Lung (tissue), 12 donors: ENCODE results near the gene DGKA. TPM values are rescaled to one million over a fixed set of nuclear protein-coding genes. Genes with fewer than 3 reads are reported as not detected.

Experiments used
- ATAC-seq: fragments of 200-7000 bp; cut with Tn5 transposase; one replicate; pipeline ENCODE4 v1.9.1; 2020; ENCODE audit warnings: moderate number of reproducible peaks; ENCODE audit not compliant: insufficient read depth, low FRiP score
- DNase-seq, 3 donors: peaks; one replicate each; pipeline ENCODE4 v3.0.0-alpha.2; 2013 to 2017
- H3K27ac ChIP-seq, 2 donors: one replicate each; pipeline ENCODE4 v1.5.1; 2013; ENCODE audit warnings: mild to moderate bottlenecking in 2 of 2, moderate library complexity in 2 of 2, control low read depth in 1 of 2, inconsistent platforms in 1 of 2, low read depth in 1 of 2, low read length in 1 of 2
- H3K27me3 ChIP-seq, 3 donors: one replicate each; pipeline ENCODE4 v1.5.1; 2013; ENCODE audit warnings: low read length in 2 of 3; ENCODE audit not compliant: control insufficient read depth in 3 of 3, insufficient read depth in 3 of 3
- H3K36me3 ChIP-seq, 4 donors: one replicate each; pipeline ENCODE4 v1.5.1; 2013; ENCODE audit warnings: low read length in 4 of 4, mild to moderate bottlenecking in 1 of 4, moderate library complexity in 1 of 4; ENCODE audit not compliant: control insufficient read depth in 4 of 4, insufficient read depth in 4 of 4
- H3K4me1 ChIP-seq, 5 donors: one replicate each; pipeline ENCODE4 v1.5.1; 2013; ENCODE audit warnings: low read length in 5 of 5, mild to moderate bottlenecking in 2 of 5, moderate library complexity in 1 of 5; ENCODE audit not compliant: control insufficient read depth in 5 of 5, insufficient read depth in 5 of 5
- H3K4me3 ChIP-seq: one replicate; pipeline ENCODE4 v1.5.1; 2013; ENCODE audit warnings: mild to moderate bottlenecking, control low read depth, moderate library complexity
- H3K9ac ChIP-seq, 2 donors: one replicate each; pipeline ENCODE4 v1.5.1; 2013; ENCODE audit warnings: low read length in 2 of 2, control low read depth in 1 of 2; ENCODE audit not compliant: insufficient read depth in 1 of 2
- H3K9me3 ChIP-seq, 4 donors: one replicate each; pipeline ENCODE4 v1.5.1; 2013; ENCODE audit warnings: low read length in 3 of 4, mild to moderate bottlenecking in 1 of 4, moderate library complexity in 1 of 4; ENCODE audit not compliant: control insufficient read depth in 4 of 4, insufficient read depth in 3 of 4
- WGBS, 2 donors: extraction: QIAGEN DNeasy Blood & Tissue Kit; methylation state at CpG; one replicate each; pipeline ENCODE4 v1.1.7; 2013; 5-methylcytosine and 5-hydroxymethylcytosine counted together
- polyA plus RNA-seq, 2 donors: library from polyadenylated mRNA; stranded (reverse); fragments of 200-250 nt; gene quantifications; one replicate each; pipeline ENCODE4 v1.2.1, GENCODE V29; 2013
- total RNA-seq, 2 donors: library from RNA; depleted of rRNA in 1 of 2; stranded (reverse); fragments of >200 nt in 1 of 2; gene quantifications; one replicate each; pipeline ENCODE4 v1.2.1, GENCODE V29; 2014 to 2021
- TF ChIP-seq, protein P1 (sequence below): IDR thresholded peaks from 2 replicates; pipeline ENCODE4 v1.5.1; 2012; ENCODE audit warnings: mild to moderate bottlenecking; ENCODE audit errors: control extremely low read depth, extremely low read depth
- donor health status: control.
- donor health status: control.
- donor health status: Bipolar disorder and iron deficiency.
- donor health status: healthy.
- donor health status: DM: yes; HTN: yes; CAD: no.

DGKA gene
- total and polyA plus RNA-seq, 4 donors = 19.3 to 41.1 (median 30.8) TPM

DNA sequence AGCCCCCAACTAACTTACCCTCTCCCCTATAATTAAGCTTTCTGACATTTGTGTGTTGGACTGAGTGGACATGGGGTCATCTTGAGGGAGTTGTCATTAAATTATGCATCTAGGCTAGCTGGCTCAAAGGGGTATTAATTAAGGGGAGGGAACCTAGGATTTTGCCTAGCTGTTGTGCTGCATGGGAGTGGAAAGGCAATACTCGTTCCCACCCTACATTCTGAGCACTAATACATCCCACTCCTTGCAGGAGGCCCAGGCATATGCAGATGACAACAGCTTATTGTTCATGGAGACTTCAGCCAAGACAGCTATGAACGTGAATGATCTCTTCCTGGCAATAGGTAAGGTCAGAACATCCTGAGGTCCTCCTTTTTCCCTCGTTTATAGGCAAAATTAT is 60.1 kb downstream of the DGKA start:
- Histone ChIP-seq H3K27ac (no peak overlapping the region), H3K36me3 (peaks cover 42 to 52% (median 44%) of the 10 kb centered on the region in 4 donors), H3K4me3 (no peak overlapping the region), H3K9ac (peak overlapping the region in 1 of 2 donors; percentile 5), H3K4me1 (no peaks in the 10 kb centered on the region), H3K27me3 (no peaks in the 10 kb centered on the region), H3K9me3 (peaks cover 0 to 2% (median 0%) of the 10 kb centered on the region in 4 donors)
- DNase-seq (no peak), ATAC-seq (no peak)
- TF ChIP-seq, protein P1, sequence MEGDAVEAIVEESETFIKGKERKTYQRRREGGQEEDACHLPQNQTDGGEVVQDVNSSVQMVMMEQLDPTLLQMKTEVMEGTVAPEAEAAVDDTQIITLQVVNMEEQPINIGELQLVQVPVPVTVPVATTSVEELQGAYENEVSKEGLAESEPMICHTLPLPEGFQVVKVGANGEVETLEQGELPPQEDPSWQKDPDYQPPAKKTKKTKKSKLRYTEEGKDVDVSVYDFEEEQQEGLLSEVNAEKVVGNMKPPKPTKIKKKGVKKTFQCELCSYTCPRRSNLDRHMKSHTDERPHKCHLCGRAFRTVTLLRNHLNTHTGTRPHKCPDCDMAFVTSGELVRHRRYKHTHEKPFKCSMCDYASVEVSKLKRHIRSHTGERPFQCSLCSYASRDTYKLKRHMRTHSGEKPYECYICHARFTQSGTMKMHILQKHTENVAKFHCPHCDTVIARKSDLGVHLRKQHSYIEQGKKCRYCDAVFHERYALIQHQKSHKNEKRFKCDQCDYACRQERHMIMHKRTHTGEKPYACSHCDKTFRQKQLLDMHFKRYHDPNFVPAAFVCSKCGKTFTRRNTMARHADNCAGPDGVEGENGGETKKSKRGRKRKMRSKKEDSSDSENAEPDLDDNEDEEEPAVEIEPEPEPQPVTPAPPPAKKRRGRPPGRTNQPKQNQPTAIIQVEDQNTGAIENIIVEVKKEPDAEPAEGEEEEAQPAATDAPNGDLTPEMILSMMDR = no peak
- WGBS, 2 donors = 86 to 88% methylated on average over 3 of the region's 3 CpGs

DNA sequence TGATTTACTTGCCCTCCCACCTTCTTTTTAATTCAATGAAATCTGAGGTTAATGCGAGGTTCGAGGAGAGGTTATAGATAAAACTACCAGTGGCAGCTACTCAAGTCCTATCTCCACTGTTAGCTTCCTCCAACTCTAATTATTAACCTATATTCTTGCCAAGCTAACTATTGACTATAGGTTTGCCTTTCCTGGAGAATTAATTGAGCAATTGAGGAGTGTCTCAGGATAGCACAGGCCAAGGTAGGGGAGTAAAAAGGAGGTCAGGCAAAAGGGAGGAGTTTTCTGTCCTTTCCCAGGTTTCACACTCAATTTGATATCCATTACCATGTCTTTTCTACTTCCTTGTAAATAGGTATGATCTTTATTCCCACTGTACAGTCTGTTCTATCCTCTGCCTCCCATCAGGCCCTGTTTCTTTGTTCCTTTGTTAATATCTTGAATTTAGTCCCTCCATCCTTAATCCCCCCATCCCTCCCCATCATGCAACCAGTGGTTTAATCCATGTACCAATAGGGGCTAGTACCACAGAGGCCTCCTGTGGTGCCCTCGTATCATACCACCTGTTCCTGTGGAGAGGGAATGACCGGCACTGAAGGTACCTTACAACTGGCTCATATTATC is 62.4 kb downstream of the DGKA start:
- Histone ChIP-seq H3K27ac (no peak overlapping the region), H3K36me3 (peaks cover 35 to 45% (median 39%) of the 10 kb centered on the region in 4 donors), H3K9me3 (peaks cover 0 to 2% (median 0%) of the 10 kb centered on the region in 4 donors), H3K4me1 (peaks cover 0 to 16% (median 2%) of the 10 kb centered on the region in 5 donors), H3K4me3 (no peak overlapping the region), H3K27me3 (no peaks in the 10 kb centered on the region), H3K9ac (no peak overlapping the region)
- ATAC-seq = no peak
- TF ChIP-seq, protein P1 = no peak
- DNase-seq = no peak
- WGBS, 2 donors = 87 to 93% methylated on average over 4 of the region's 4 CpGs

DNA sequence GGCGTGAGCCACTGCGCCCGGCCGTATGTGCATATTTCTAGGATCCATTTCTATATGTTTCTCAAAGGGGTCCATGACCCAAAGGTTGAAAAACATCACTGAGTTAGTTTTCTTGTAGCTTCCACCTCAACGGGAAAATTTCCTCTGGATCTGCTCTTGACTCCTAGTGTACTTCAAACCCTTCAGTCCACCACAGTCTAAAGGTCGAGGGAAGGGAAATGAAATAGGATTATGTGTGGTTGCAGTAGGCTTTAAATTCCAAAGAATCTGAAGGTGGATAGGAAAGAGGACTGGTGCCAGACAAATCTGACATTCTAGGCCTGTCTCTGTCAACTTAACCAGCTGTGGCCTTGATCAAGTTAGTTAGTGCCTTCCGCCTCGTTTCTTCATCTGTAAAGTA is 64.4 kb downstream of the DGKA start:
- Histone ChIP-seq H3K36me3 (peaks cover 24 to 34% (median 28%) of the 10 kb centered on the region in 4 donors), H3K9me3 (no peaks in the 10 kb centered on the region), H3K4me3 (no peak overlapping the region), H3K4me1 (peaks cover 0 to 16% (median 2%) of the 10 kb centered on the region in 5 donors), H3K27ac (no peak overlapping the region), H3K9ac (no peak overlapping the region), H3K27me3 (no peaks in the 10 kb centered on the region)
- TF ChIP-seq, protein P1 = no peak
- no peak for ATAC-seq
- DNase-seq = no peak
- 85 to 88% methylated on average over 8 of the region's 8 CpGs for WGBS, 2 donors
